Activated CD4-positive, CD25-positive, alpha-beta regulatory T cell (primary cell): ENCODE measurements around the gene STON2.

Experiments used
- DNase-seq, 4 experiments: peaks; one replicate each; lab custom pipeline; 2025; lab: John Stamatoyannopoulos, UW

The STON2 gene

DNA sequence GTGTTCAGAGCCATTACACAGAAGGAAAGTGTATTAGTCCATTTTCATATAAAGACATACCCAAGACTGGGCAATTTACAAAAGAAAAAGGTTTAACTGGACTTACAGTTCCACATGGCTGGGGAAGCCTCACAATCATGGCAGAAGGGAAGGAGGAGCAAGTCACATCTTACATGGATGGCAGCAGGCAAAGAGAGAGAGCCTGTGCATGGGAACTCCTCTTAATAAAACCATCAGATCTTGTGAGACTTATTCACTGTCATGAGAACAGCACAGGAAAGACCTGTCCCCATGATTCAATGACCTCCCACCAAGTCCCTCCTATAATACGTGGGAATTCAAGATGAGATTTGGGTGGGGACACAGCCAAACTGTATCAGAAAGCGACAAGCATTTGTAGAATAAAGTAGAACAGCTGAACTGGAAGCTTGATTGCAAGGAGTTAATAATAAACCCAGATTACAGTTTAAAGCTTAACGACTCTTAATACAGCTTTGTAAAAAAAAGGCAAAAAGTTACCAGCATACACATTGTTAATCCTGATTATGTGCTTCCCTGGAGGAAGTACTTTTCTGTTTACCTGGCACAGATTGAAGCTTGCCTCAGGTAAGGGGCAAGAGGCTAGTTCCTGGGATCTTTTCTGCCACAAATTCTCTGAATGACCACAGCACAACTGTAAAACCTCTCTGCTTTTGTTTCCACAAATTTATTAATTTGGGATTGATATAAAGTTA lies 18.1 kb upstream of the STON2 start:
- no peak for DNase-seq

DNA sequence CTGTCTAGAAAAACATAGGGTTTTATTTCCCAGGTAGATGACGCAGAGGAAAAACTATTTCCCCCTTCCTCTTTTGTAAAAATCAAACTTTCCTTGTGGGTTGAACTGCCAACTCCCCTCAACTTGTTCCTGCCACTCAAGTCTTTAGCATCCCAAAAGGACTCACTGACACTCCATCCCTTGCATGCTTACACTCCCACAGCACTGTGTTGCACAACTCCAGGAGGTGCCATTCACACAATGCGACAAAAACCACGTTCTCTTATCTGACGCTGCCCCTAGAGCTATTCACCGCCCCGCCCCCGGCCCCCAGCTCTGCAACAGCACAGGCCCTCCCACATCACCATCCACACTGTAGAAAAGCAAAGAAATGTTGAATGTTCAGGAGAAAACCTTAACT lies 16.9 kb upstream of the STON2 start:
- no peak for DNase-seq

DNA sequence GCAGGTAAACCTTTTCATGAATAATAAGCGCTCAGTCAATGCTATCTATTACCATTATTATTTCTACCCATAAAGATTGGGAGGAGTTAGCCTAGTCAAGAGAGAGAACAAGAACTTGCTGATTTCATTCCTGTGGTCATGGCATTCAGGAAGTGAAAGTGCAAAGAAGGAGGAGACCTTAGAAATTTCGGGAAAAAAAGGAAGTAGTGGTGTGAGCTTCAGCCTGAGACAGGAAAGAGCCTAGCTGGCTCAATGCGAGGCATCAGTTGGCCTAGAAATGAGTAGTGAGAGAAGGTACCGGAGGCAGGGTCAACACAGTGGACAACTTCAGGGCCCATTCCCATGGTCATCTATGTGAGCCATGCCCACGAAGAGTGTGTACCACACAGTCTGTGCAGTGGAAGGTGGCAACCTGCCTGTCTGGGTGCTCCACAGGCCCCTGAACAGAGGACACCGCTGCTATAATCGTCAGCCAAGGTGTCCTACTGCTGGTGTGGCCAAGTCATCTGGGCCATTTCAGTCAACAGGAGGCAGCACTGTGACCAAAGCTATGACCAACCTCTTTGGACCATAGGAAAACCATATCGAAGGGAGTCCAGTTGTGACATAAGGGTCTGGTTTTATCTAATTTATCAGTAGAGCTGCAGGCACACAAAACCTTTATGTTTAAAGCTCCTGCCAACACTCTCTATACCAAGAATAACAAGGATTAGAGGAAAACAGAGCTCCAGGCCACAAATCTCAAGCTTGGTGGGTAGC lies 16.2 kb upstream of the STON2 start:
- DNase-seq = no peak

DNA sequence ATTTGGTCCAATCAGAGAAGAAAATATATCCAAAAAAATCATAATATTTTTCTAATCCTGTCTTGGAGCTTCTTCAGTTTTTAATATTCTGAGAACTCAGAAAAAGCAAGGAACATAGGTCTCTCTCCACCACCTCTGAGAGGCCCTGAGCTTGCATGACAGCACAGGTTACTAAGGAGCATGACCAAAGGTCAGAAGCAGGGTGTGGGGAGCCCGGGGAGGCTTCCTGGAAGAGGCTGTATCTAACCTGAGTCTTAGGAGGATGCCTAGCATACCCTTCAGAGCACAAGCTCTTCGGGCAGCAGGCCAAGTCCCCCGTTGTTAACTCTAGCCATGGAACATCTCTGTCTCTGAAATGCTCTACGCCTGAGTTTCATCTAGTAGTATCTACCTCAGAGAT lies 15.7 kb upstream of the STON2 start:
- no peak for DNase-seq

DNA sequence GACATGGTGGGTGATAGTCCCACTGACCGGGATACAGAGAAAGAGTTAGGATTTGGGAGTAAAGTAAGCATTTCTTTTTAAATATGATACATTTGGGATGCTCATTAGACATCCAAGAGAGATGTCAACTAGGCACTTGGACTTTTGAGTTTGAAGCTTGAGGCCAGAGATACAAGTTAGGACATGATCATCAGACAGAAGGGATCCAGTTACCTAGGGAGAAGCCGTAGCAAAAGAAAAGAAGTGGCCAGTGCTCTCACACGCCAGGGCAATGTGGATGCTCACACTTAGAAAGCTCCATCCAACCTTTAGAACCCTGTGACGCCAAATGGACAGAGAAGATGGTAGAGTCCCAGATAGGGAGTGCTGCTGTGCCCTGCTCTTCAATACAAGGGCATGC lies 14.0 kb upstream of the STON2 start:
- DNase-seq = no peak

DNA sequence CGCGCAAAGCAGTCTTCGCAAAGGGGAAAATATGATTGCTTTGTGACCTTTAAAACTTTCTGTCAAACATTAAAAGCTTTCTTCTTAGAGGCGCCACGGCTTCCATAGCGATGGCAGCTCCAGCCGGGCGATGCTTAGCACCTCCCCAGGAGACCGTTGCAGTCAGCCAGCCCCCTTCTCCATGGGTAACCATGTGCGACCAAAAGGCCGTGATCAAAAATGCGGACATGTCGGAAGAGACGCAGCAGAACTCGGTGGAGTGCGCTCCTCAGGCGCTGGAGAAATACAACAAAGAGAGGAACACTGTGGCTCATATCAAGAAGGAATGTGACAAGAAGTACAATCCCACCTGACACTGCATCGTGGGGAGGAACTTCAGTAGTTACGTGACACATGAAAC lies 12.7 kb upstream of the STON2 start:
- DNase-seq = no peak

DNA sequence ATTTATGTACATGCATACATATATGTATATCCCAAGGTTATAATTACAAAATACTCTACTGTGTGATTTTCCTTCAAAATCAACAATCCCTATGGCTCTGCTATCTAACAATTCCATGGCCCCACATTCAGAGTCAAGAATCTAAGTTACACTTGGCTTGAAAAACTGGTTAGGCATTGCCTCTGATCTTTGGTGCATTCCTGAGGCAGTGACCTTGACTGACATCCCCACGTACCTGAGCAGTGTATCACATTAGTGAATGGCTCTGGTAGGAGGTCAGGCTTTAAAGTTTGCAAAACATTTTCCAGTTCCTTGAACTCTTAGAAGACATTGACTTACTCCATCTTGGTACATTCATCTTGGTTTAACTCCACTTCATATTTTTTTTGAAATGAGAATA lies 8.5 kb upstream of the STON2 start:
- no peak for DNase-seq

DNA sequence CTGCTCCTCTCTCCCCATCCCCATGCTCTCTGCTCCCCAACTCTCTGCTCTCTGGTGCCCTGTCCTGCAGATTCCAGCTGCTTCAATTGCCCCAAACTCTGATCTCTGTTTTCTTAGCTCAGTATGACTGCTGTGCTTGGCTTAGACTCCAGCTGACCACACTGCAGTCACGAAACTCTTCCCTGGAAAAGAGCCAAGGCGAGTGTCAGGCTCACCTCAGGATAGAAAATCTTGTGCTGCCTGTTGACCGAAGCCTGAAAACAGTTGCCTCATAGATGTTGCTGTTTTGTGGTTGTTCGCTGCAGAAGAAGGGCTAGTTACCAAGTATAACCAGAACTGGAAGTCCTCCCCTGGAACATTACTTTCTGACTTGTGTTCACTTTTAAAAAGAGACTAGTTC lies 6.7 kb upstream of the STON2 start:
- DNase-seq = no peak

DNA sequence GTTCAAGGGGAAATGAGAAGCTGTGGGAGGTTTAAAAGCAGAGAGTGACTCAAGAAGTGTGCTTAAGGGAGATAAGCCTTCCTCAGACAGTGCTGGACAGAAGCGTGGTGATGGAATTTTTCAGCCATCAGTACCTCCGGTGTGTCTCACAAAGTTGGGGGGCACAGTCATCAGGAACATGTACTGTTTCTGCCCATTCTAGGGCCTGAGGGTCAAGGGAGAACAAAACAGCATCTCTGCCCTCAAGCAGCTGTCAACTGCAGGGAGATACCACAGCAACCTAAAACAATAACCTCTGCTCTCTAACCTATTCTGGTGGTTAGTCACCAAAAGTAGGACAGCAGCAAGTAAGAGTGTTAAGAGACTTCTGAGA lies 2.0 kb upstream of the STON2 start:
- DNase-seq = no peak

DNA sequence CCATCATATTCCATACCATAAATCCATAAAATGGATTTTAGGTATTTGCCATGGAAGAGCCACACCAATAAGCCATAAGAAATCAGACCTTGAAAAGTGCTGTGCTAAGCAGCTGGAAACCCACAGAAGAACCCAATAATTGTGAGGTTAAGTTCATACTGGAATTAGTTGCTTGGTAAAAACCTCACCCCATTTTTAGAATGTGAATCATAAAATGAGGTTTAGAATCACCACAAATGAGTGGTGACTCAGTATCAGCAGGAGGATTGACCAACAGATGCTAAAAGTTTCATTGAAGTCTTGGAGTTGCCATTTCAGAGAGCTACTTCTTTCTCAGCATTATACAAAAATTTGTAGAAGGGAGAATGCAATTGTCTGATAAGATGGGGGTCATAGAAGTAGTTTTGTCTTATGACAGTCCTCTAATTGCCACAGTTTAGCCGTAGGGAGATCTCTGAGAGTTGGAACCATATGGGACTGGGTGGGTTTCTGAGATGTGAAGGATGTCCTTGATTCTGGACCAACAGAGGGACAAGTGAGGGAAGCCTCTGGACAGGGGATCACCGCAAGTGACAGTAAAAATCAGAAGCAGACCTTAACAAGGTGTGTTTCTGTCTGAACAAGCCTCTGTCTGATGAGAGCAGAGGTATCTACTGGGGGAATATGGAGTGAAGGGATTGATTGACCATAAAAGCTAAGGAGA lies 1.4 kb upstream of the STON2 start:
- DNase-seq = no peak

DNA sequence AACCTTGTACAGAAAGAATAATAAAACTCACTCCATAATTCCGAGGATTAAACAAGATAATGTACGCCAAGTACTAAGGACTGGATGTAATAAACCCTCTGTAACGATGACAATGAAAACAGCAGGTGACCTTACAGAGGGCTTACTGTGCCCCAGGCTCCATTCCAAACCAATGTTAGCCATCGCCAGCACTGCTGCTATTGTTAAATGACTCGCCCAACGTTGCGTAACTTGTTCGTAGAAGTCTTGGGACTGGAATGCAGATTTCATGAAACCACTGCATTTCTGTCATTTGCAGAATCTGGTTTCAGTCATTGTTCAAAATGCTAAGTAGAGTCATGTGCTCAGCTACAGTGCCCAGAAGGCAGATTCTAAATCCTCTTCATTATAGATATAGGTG lies 728 bp upstream of the STON2 start:
- DNase-seq = no peak

DNA sequence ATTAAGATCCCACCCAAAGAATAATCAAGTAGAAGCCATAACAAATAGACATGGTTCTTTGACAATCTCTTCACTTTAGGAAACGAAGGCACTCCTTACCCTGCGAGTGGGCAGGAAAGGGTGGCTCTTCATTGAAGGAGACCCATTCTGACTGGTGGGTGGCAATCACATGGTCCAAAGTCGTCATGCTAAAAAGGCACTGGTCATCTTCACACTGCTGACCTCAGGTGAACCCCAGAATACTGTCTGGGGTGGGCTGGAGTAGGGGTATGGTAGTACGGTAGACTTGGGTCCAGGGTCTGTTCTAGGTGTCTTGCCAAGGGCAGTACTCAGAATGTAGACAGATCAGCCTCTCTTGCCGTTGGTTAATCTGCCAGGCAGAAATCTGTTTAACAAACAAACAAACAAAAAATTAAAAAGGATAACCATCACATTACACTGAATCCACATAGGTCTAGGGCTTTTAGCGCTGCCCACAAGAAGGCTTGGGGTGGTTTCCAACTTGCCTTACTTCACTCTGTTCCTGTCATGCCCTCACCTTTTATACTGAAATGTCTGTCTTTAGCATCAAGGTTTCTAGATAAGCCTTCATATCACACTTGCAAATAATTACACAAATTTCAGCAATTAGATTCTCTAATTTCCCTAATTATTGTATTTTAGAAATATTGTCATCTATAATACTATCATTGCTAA lies 1.8 kb downstream of the STON2 start:
- DNase-seq = no peak

DNA sequence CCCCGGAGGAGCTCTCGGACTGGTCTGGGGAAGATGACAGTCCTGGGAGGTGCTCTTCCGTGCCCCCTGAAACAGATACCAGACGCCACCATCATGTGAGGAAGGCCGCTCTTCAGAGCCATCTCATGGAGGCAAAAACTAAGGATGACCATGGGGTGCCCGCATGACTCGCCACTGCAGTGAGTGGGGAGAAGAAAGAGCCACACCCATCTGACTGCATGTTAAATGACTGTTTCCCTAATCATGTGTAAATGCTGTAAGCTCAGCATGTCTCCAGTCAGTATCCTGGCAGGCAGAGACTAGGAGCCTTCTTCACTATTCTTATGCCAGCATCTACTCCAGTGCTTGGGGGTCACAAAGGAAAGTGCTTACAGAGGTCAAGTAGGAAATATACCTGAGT lies 4.0 kb downstream of the STON2 start:
- DNase-seq = no peak

DNA sequence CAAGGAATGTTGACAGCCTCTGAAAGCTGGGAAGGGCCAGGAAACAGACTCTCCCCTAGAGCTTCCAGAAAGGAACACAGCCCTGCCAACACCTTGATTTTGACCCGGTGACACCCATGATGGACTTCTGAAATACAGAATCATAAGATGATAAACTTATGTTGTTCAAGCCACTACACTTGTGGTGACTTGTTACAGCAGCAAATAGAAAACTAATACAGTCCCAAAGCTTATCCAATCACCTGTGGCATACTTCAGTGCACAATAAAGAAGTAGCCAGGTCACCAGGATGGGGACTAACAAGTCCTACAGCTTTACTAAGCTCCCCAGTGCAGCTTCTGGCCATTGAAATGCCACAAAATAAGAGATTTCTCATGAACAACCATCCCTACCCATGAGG lies 5.4 kb downstream of the STON2 start:
- no peak for DNase-seq

DNA sequence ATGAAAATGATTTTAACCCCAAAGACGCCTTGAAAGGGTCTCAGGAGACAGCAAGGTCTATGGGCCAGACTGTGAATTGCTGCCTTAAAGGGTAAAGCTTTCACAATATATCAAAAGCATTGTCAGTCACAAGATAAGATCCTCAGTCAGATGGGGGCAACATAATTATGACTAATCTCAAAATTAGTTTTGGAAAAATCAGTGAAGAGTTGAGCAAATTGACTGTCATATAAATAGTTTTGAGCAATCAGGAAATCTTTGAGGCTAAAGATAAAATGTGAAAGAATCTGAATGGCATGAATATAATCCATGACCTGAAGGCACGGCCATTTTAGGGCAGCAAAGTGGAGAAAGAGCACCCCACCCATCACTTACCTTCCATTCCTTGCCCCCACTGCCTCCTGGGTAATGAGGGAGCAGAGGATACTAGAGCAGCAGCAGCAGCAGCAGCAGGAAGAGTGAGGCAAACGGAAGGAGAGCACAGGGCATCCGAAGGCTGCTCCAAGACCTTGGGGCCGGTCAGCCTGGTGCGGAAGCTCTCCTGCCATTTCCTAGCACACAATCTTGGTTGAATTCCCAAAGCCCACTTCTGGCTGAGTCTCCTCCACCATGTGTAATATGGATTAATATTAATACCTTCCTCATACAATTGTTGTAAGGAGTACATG lies 7.0 kb downstream of the STON2 start:
- DNase-seq = no peak

DNA sequence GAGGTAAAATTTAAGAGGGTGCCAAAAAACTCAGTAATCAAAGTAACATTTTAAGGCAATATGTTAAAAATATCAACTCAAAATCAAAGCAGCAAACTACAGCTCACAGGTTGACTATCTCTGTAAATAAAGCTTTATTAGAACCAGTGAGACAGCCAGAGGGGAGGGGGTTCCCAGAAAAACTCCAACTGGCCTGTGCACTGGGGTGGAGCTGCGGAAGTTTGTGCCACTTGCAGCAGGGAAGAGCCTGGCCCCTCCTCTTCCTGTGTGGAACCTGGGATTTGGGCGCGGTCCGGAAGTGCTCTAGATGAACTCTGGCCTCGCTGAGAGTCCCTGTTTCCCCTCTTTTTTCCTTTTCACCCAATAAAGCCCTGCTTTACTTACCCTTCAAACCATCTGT lies 8.1 kb downstream of the STON2 start:
- no peak for DNase-seq

DNA sequence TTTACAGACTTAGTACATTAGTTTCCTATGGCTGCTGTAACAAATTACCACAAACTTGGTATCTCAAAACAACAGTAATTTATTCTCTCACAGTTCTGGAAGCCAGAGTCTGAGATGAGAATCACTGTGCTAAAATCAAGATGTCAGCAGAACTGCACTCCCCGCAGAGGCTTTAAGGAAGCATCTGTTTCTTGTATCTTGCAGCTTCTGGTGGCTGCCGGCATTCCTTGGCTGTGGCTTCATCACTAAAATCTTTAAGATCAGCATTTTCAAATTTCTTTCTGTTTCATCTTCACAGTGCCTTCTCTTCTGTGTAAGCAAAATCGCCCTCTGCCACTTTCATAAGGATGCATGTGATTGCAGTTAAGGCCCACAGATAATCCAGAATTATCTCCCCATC lies 9.4 kb downstream of the STON2 start:
- no peak for DNase-seq

DNA sequence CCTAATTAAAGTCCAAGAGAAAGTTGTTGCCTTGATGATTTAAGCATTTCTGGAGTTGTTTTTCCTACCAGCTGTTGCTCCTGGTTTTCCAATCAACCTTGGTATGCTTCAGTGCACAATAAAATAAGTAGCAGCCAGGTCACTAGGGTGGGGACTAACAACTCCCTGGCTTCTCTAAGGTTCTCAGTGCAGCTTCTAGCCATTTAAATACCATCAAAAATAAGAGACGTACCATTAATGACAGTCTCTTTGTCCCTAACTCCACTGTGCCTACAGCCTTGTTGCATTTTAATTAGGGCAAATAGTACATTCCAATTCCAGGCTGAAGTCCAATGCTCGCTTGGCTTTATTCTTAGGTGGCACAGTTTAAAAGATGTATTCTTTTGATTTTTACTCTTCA lies 11.8 kb downstream of the STON2 start:
- no peak for DNase-seq

DNA sequence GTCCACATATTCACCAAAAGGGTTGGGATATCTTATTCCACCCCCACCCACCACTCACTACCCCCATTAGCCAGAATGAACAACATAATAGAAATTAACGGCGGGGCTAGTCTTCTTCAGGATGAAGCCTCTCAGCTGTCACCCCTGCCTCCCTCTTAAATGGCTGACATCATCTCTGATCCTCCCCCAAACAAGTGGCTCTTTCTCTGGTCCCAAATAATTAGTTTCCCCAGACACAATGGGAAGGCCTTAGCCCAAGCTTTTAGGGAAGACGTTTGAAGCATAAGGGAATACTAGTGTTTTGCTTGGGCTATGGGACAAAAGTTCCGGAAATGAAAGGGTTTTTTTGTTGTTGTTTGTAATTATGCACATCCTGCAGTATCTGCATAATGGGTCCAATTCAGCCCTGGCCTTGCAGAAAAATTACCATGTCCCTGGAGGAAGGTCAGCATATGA lies 13.8 kb downstream of the STON2 start:
- no peak for DNase-seq

DNA sequence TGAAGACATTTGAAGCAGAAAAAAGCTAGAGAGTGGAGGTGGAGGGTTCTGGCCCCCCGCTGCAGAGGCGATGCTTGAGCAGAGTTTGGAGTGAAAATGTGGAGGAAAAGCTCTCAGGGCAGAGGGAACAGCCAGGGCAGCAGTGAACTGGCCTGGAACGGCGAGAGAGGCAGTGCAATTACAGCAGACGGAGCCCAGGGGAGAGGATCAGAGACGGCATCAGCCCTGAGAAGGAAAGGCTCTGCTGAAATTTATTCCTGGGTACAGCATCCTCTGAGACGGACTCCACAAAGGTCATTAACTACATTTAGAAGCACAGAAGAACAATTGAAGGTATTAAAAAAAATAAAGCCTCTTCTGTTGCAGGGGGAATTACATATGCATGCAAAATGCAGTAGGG lies 14.2 kb downstream of the STON2 start:
- DNase-seq = no peak

DNA sequence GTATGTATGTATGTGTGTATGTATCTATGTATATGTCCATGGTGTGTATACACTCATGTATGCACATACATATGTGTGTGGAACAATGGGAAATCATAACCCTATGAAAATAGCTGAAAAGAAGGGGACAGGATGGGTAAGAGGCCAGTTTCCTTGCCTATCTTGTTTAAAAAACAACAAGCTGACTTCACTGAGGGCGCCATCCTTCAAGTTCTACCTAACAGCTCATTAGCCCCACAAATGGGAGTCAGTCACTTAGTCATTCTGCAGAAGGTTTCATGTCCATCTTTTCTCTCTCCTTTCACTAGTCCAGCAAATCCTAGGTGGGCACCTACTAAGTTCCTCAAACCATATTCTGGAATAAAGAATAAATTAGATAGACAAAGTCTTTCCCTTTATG lies 14.7 kb downstream of the STON2 start:
- DNase-seq = no peak

DNA sequence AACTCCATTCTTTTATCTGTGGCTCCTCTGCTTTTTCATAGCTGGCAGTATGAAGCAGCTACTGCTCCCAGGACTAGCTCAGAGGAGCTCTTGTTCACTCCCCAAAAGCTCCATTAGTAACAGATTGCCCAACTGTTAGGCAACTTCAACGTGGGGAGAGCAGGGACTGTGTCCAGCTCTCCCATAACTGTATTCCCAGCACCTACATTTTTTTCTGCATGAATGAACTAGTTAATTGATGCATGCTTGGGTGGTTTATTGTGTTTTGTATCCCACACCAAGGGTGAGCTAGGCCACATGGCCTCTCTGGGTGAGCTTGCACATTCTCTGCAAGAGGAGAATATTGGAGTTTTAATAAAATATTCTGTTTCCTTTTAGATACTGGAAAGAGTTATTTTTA lies 15.2 kb downstream of the STON2 start:
- no peak for DNase-seq
